Hepatic stellate cell (primary cell): ENCODE data around the gene TRPM3.

Experiments used
- DNase-seq: peaks from one replicate; pipeline ENCODE4 v3.0.0; 2011; ENCODE audit warnings: low spot score

TRPM3 gene

DNA sequence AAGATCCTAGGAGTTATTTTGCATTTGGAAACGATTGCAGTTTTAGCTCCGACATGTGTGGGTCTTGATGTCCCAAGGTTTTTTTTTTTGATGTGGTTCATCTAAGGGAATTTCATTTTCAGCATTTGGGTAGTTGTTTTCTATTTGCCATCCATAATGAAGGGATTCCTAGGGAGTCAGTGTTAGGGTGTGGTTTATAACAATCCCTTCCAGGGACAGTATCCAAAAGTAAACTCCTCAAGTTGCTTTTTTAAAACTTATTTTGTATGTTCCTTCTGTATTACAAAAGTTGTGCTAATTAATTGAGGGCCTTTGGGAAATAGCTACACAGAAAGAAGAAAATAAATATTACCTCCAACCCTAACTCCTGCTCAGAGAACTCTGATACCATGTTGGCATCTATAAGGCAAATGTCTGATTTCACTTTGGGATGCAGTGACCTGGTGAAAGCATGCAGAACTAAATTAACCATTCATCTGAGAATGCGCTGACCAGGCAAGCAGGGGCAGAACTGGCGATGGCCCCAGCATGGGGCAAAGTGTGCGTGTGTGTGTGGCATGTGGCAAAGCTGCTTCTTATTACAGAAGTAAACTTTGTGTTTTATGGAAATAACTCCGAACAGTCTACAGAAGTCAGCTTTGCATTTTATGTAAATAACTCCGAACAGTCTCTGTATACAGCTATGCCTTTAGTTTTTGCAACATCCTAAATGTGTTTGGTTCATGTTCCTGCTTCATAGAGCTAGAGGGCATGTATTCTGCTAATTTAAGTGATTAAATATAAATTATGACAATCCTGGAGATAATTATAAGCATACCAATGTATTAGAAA, 237.2 kb downstream of the TRPM3 start:
- DNase-seq: no peak

DNA sequence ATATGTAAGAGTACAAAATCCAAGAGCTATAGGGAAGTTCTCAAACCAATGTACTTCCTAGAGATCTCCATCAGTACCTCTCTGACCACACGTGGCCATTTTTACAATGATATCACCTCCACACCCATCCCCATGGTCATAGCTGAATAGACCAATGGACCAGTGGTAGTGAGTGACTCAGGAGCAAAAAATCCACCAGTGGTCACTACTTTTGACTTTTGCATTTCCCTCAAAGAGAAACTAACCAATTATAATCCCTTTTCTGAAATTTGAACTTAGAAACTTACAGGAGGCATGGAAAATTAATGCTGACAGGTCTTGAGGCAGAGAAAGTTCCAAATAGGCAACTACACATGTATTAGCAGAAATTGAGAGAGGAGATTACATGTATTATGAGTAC, 238.4 kb downstream of the TRPM3 start:
- DNase-seq: no peak

GRCh38 chr9:70881333-70881732, 240.1 kb downstream of the TRPM3 start:
- no peak for DNase-seq

- no peak for DNase-seq
These were observed 240.9 kb downstream of the TRPM3 start for GRCh38 chr9:70880535-70880934.

DNA sequence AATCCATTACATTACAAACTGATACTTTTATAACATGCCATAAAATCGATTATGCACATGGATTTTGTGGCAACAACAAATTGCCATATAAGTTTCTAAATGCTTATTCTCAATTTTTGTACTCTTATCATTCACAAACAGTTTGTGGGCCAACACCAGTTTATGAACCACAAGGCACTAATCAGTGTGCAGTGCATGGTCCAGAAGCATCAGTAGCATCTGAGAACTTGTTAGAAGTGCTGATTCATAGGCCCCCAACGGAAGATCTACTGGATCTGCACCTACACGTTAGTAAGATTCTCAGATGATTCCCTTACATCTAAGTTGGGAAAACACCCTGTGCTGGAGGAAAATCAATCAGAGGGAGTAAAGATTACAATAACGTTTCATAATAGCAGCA, 242.8 kb downstream of the TRPM3 start:
- DNase-seq: no peak

DNA sequence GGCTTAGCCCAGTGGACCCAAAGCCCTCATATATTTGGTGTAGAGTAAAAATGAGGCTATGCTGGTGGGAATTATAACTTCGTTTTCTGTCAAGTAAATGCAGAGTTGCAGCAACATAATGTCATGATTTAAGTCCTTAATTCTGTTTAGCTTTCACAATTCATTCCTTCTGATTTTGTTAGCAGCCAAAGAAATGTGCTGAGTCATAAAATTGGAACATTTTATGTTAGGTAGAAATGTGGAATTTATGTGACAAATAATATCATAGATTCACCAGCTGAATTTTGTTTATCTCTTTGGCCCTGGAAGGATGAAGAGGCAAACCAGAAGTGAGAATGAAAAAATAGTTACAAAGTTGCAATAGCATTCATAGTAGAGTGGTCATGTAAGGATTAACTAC, 247.0 kb downstream of the TRPM3 start:
- DNase-seq: no peak

- no peak for DNase-seq
These were observed 247.9 kb downstream of the TRPM3 start for GRCh38 chr9:70873506-70873905.

GRCh38 chr9:70868661-70869652, 252.5 kb downstream of the TRPM3 start:
- DNase-seq: no peak

- DNase-seq: no peak
These were observed 253.4 kb downstream of the TRPM3 start for GRCh38 chr9:70868041-70868440.

DNA sequence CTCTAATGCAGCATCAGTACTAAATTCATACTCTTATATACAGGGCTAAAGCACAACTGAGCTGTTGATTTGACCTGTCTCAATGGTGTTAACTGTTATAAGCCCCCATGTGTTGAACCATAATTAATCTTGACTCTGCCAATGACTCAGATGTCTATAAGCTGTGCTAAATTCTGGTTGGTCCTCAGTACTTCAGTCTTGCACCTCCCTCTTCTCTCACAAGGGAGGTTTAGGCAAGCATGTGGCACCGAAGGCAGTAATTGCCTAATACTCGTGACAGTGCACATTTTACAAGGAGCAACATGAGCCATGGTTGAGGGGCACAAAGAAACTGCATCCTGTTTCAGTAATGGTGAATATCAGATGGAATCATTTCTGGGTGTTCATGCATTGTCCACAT, 255.9 kb downstream of the TRPM3 start:
- DNase-seq: no peak

DNA sequence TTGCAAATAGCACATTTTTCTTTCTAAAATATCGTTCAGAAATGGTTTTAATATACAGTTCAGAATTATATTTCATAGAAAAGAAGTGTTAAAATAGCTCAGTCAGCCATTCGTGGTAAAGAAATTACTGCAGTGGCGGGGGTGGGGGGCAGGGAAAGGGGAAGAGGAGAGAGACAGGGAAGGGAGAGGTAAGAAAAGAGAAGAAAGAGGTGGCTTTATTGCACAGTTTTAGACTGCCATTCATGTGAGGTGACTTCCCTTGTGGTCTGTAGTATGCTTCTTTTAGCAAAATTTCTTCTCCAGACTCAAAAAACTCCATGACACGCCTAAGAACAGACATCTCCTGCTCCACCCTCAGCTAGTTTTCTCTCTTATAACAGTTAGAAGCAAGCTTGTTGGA, 259.6 kb downstream of the TRPM3 start:
- DNase-seq: no peak

DNA sequence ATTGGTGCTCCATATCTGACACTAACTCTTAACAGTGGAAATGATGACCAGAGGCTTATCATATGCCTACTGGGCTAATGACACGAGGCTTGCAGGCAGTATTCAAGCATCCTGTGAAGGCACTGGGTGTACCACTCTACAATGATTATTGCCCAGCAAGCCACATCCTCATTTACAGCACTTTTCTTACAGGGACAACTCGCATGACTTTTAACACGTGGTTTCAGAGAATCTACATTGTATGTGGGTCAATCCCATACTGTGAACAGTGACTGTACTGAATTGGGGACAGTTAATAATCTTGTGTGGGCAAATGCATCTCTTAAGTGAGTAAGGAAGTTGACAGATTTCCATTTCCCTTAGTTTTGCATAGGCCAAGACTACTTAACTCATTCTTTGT, 260.0 kb downstream of the TRPM3 start:
- DNase-seq: no peak

GRCh38 chr9:70859694-70860093, 261.7 kb downstream of the TRPM3 start:
- DNase-seq: no peak

GRCh38 chr9:70856411-70856810, 265.0 kb downstream of the TRPM3 start:
- DNase-seq: no peak

GRCh38 chr9:70852711-70853240, 268.6 kb downstream of the TRPM3 start:
- no peak for DNase-seq

DNA sequence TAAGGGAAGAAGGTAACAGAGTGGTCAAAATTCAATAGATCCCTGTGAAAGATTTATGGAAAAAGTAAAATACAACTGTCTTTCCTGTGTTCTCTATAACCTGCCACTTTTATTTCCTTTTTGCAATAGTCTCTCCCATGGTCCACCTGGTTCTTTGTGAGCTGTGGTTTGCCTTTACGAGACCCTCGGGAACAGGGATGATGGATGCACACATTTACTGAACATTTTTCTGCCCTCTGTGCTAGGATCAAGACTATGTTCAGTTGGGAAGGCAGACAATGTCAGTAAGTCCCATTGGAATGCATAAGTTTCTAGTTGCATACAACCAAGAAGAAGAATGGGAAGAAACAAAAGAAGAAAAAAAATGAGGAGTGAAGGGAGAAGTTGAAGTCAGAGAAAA, 281.2 kb downstream of the TRPM3 start:
- DNase-seq: no peak

DNA sequence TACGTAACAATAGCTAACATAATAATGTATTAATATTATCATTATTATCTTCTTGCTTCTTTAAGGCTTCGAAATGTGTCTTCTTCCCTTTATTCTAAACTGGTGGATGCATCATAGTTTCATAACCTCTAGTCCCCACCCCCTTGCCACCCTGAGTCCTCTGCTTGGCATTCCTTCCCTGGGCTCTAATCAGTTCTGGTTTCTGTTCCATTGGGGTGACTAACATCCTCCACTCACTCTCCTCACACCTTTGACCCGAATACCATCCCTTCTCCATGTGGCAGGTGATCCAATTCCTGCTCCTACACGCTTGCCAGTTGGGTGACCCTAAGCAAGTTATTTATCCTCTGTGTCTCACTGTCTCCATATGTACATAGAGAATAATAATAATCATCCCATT, 286.1 kb downstream of the TRPM3 start:
- no peak for DNase-seq

- no peak for DNase-seq
These were observed 288.9 kb downstream of the TRPM3 start for GRCh38 chr9:70832492-70832891.

DNA sequence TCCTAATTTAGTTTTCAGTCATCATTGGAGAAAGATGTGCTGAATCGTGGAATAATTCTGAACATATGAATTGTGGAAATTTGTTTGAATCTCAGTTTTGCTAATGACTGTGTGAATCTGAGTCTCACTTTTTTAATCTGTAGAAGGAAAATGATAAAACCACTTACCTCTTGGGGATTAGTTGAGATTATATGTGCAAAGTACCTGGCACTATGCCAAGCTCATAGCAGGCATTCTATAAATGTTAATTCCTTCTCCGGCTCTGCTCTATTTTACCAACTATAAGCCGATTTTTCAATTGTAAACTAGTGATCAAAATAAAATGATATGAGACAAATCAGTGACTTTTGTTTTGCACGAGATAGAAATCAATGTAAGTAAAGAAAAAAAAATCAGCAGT, 290.8 kb downstream of the TRPM3 start:
- no peak for DNase-seq

GRCh38 chr9:70829591-70830265, 291.7 kb downstream of the TRPM3 start:
- DNase-seq: no peak

GRCh38 chr9:70826562-70826961, 294.9 kb downstream of the TRPM3 start:
- DNase-seq: no peak

DNA sequence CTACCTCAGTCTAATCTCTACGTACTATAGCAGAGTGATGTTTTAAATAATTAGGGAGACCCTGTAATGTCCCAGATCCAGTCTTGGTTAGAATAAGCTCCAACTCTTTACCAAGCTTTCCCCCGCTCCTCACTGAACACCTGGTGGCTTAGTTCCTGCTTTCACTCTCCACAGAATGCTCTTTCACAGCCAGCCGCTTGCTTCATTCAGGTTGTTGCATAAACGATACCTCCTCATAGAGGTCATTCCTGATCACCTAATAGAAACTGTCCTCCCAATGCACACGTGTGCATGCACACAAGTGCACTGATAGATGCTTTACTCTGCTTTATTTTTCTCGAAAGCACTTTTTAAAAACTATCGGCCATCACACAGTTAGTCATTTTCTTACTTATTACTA, 298.1 kb downstream of the TRPM3 start:
- DNase-seq: no peak
